Endothelial cell of umbilical vein (primary cell): ENCODE data around the gene RIC8B.

Experiments
- EZH2 ChIP-seq: IDR thresholded peaks from 2 replicates; pipeline ENCODE4 v1.6.1; 2012; ENCODE audit warnings: borderline replicate concordance, low read depth, mild to moderate bottlenecking, moderate library complexity, low read length, inconsistent platforms; ENCODE audit not compliant: severe bottlenecking
- TF ChIP-seq, protein P1 (sequence below), 2 donors: IDR thresholded peaks; 1 replicate in 1 of 2; 2 replicates in 1 of 2; pipeline ENCODE4 v1.5.1; 2011; ENCODE audit warnings: low read length in 2 of 2, mild to moderate bottlenecking in 2 of 2, moderate library complexity in 2 of 2, control low read depth in 1 of 2, inconsistent platforms in 1 of 2, low read depth in 1 of 2; ENCODE audit not compliant: insufficient read depth in 1 of 2; ENCODE audit errors: extremely low read depth in 1 of 2

- TF ChIP-seq, protein P1, sequence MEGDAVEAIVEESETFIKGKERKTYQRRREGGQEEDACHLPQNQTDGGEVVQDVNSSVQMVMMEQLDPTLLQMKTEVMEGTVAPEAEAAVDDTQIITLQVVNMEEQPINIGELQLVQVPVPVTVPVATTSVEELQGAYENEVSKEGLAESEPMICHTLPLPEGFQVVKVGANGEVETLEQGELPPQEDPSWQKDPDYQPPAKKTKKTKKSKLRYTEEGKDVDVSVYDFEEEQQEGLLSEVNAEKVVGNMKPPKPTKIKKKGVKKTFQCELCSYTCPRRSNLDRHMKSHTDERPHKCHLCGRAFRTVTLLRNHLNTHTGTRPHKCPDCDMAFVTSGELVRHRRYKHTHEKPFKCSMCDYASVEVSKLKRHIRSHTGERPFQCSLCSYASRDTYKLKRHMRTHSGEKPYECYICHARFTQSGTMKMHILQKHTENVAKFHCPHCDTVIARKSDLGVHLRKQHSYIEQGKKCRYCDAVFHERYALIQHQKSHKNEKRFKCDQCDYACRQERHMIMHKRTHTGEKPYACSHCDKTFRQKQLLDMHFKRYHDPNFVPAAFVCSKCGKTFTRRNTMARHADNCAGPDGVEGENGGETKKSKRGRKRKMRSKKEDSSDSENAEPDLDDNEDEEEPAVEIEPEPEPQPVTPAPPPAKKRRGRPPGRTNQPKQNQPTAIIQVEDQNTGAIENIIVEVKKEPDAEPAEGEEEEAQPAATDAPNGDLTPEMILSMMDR (IDR thresholded peaks at IDR 0.05; ENCODE audit: extremely low read depth in 1 of 2, insufficient read depth in 1 of 2, low read depth in 1 of 2, low read length in 2 of 2) = no peak
- no peak for TF ChIP-seq EZH2
These were observed 122.6 kb downstream of the RIC8B start for GRCh38 chr12:106897082-106897481.
